WERI-Rb-1 (cell line): ENCODE data around the gene KLHL22.
"Not testable (repeated sequence)": the region's sequence is repeated elsewhere in the genome, so short reads cannot be mapped to it uniquely, and the experiment has no call there.

Experiments
- DNase-seq: peaks from one replicate; pipeline ENCODE4 v3.0.0-alpha.2; 2020
- H3K27ac ChIP-seq: fragments of 250-450 bp; sonication (Bioruptor Pico); 2 replicates; pipeline ENCODE4 v1.5.1; 2020; ENCODE audit warnings: mild to moderate bottlenecking, moderate library complexity
- H3K27me3 ChIP-seq: fragments of 250-450 bp; sonication (Bioruptor Pico); 2 replicates; pipeline ENCODE4 v1.5.1; 2021; ENCODE audit warnings: mild to moderate bottlenecking, low read depth, moderate library complexity; ENCODE audit not compliant: insufficient read depth, severe bottlenecking
- H3K36me3 ChIP-seq: fragments of 250-450 bp; sonication (Bioruptor Pico); 2 replicates; pipeline ENCODE4 v1.5.1; 2020; ENCODE audit warnings: mild to moderate bottlenecking, moderate library complexity
- H3K4me3 ChIP-seq: 2 replicates; pipeline ENCODE4 v1.5.1; 2011; ENCODE audit warnings: low read depth, mild to moderate bottlenecking, control low read depth, low read length
- H3K9me3 ChIP-seq: fragments of 250-450 bp; sonication (Bioruptor Pico); 2 replicates; pipeline ENCODE4 v1.5.1; 2021; ENCODE audit warnings: mild to moderate bottlenecking, moderate library complexity; ENCODE audit not compliant: severe bottlenecking
- TF ChIP-seq, protein P1 (sequence below): IDR thresholded peaks from 2 replicates; pipeline ENCODE4 v1.5.1; 2011; ENCODE audit warnings: low read depth, mild to moderate bottlenecking, control low read depth, inconsistent platforms, low read length

The KLHL22 gene, protein sequence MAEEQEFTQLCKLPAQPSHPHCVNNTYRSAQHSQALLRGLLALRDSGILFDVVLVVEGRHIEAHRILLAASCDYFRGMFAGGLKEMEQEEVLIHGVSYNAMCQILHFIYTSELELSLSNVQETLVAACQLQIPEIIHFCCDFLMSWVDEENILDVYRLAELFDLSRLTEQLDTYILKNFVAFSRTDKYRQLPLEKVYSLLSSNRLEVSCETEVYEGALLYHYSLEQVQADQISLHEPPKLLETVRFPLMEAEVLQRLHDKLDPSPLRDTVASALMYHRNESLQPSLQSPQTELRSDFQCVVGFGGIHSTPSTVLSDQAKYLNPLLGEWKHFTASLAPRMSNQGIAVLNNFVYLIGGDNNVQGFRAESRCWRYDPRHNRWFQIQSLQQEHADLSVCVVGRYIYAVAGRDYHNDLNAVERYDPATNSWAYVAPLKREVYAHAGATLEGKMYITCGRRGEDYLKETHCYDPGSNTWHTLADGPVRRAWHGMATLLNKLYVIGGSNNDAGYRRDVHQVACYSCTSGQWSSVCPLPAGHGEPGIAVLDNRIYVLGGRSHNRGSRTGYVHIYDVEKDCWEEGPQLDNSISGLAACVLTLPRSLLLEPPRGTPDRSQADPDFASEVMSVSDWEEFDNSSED

DNA sequence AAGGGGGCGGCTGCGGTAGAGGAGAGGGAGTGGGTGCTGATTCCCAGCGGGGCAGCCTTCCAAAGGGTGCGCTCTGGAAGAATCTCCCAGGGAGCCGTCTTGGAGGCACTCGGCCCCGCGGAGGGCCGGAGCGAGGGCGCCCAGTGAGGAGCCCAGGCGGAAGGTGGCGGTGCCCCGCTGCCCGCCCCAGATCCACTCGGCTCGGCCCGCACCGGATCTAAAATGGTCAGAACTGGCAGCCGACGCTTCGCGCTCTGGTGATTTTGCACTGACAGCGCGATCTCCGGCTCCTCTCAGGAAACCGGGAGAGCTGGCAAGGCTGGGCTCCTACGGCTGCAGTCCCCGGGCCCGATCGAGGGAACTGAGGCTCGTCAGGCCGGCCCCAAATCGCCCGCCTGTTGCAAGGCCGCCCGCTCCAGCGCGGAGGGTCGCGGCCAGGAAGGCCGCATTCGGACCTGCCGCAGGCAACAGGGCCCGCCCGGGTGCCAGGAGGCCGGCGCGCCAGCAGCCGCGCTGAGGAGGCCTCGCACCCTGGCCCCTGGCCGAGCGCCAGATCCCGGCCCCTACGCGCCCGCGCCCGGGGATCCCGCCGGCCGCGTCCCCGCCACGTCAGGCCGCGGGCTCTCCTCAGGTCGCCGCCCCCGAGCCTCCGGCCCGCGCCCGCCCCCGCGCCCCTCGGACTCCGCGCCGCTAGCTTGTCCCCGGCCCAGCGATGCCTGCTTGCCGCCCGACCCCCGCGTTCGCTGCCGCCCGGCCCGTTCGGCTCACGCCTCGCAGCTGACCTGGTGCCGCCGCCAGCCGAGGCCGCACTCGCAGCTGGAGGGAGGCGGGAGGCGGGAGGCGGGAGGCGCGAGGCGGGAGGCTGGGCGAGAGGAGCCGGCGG lies at the start of gene KLHL22:
Gene KLHL22 (minus strand): TSS at position 818 of the 883 bp plus-strand sequence. CDS start 6,584 bp downstream, outside the sequence.
- DNase-seq = peak; percentile 13

DNA sequence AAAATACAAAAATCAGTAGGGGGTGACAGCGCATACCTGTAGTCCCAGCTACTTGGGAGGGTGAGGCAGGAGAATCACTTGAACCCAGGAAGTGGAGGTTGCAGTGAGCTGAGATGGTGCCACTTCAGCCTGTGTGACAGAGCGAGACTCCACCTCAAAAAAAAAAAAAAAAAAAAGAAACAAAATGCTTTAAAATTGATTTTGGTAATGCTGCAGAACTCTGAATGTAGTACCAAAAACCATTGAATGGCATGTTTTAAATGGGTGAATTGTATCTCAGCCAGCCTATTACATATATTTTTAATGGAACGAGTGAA lies 49.7 kb upstream of the KLHL22 start:
- not testable (repeated sequence) for H3K27ac ChIP-seq, H3K27me3 ChIP-seq, H3K9me3 ChIP-seq, H3K4me3 ChIP-seq, DNase-seq
- peaks cover 36% of the 10 kb centered on the region for H3K36me3 ChIP-seq

More for the DNA sequence above, at the start of gene KLHL22:
- peak within 1 kb of the TSS; percentile 91 for H3K27ac ChIP-seq
- TF ChIP-seq, protein P1, sequence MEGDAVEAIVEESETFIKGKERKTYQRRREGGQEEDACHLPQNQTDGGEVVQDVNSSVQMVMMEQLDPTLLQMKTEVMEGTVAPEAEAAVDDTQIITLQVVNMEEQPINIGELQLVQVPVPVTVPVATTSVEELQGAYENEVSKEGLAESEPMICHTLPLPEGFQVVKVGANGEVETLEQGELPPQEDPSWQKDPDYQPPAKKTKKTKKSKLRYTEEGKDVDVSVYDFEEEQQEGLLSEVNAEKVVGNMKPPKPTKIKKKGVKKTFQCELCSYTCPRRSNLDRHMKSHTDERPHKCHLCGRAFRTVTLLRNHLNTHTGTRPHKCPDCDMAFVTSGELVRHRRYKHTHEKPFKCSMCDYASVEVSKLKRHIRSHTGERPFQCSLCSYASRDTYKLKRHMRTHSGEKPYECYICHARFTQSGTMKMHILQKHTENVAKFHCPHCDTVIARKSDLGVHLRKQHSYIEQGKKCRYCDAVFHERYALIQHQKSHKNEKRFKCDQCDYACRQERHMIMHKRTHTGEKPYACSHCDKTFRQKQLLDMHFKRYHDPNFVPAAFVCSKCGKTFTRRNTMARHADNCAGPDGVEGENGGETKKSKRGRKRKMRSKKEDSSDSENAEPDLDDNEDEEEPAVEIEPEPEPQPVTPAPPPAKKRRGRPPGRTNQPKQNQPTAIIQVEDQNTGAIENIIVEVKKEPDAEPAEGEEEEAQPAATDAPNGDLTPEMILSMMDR = no peak
- H3K36me3 ChIP-seq = peaks cover 9% of the 10 kb centered on the region; the same call in 1 of the 2 replicates
- no peaks in the 10 kb centered on the region for H3K9me3 ChIP-seq
- peak within 1 kb of the TSS; percentile 87 for H3K4me3 ChIP-seq
- no peaks in the 10 kb centered on the region for H3K27me3 ChIP-seq

DNA sequence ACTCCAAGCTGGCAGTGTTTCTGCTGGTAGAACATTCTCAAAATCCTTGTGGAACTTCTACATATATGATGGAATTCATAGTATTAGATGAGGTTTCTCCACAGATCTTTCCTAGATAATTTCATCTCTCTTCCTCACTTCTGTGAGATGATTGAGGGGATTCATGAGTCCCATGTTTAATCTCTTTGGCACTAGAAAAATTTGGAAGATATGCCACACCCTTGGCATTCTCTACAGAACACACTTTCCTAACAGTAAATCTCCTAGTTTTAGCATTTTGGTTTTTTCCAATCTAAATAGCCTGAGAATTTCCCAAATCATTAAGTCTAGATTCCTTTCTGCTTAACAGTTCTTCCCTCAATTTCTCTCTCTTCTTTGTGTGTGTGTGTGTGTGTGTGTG lies 47.1 kb upstream of the KLHL22 start:
- TF ChIP-seq, protein P1 = no peak
- DNase-seq = no peak
- no peaks in the 10 kb centered on the region for H3K9me3 ChIP-seq
- no peak overlapping the region for H3K4me3 ChIP-seq
- H3K27me3 ChIP-seq = no peaks in the 10 kb centered on the region
- peaks cover 60% of the 10 kb centered on the region for H3K36me3 ChIP-seq
- no peak overlapping the region for H3K27ac ChIP-seq

DNA sequence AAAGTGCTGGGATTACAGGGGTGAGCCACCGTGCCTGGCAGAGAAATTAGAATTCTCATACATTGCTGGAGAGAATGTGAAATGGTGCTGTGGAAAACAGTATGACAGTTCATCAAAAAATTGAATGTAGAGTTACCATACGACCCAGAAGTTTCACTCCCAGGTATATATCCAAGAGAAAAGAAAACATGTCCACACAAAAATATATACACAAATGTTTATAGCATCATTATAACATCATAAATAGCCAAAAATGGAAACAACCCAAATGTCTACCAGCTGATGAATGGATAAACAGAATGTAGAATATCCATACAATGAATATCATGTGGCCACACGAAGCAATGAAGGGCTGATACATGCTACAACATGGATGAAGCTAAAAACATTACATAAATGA lies 46.5 kb upstream of the KLHL22 start:
- TF ChIP-seq, protein P1 = no peak
- DNase-seq = no peak
- Histone ChIP-seq H3K9me3 (no peaks in the 10 kb centered on the region), H3K27me3 (no peaks in the 10 kb centered on the region), H3K36me3 (peaks cover 66% of the 10 kb centered on the region), H3K27ac (no peak overlapping the region), H3K4me3 (no peak overlapping the region)

DNA sequence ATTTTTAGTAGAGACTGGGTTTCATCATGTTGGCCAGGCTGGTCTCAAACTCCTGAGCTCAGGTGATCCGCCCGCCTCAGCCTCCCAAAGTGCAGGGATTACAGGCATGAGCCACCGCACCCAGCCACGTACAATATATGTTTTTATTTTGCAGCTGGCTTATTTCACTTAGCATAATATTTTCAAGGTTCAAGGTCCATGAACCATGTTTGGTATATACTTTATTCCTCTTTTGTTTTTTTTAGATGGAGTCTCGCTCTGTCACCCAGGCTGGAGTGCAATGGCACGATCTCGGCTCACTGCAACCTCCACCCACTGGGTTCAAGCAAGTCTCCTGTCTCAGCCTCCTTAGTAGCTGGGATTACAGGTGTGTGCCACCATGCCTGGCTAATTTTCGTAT lies 43.3 kb upstream of the KLHL22 start:
- H3K36me3 ChIP-seq = peaks cover 59% of the 10 kb centered on the region
- not testable (repeated sequence) for DNase-seq, H3K9me3 ChIP-seq, H3K27me3 ChIP-seq, H3K4me3 ChIP-seq, H3K27ac ChIP-seq

DNA sequence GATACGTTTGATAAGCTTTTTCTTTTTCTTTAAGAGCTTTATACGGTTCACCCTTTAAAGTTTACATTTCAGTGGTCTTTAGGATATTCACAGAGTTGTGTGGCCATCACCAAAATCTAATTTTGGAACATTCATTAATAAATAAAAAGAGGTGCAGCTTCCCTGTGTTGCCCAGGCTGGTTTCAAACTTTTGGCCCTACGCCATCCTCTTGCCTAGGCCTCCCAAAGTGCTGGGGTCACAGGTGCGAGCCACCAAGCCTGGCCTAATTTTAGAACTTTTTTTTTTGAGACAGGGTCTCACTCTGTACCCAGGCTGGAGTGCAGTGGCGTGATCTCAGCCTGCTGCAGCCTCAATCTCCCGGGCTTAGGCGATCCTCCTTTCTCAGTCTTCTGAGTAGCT lies 42.4 kb upstream of the KLHL22 start:
- H3K36me3 ChIP-seq = peaks cover 52% of the 10 kb centered on the region
- no peak for DNase-seq
- H3K4me3 ChIP-seq = no peak overlapping the region
- no peaks in the 10 kb centered on the region for H3K9me3 ChIP-seq
- TF ChIP-seq, protein P1 = no peak
- H3K27me3 ChIP-seq = no peaks in the 10 kb centered on the region
- H3K27ac ChIP-seq = no peak overlapping the region
